Measurements from ENCODE around the gene DNER.
A peak's percentile ranks its signal among the peaks of the same experiment; 100 is the strongest.

DNER gene

DNA sequence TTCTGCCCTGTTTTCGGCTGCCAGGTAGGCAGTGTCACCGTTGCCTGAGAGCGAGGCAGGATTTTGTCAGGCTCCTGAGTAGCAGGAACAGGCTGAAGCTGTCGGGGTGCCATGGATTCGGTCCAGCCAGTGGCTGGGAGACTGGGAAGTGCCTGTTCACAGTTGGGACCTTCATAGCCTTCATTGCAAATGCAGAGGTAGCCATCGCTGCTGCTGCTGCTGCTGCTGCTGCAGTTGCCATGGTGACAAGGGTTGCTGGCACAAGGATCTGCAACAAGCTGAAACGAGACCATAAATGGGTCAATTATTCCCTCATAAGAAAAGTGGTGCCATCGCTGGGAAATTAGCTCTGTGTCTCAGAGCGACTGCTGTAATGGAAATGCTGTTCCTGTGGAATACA, 122.7 kb downstream of the DNER start:
- in situ Hi-C loops (cut with HindIII; ENCODE audit: low pct_ligation_motif_present, low pct_unique_long_range_greater_than_20kb, low sequenced_read_pairs): loop anchor here (25.0 kb wide), 1 partner anchor 179 kb away; no protein-coding TSS in a partner anchor
- no peak for DNase-seq

DNA sequence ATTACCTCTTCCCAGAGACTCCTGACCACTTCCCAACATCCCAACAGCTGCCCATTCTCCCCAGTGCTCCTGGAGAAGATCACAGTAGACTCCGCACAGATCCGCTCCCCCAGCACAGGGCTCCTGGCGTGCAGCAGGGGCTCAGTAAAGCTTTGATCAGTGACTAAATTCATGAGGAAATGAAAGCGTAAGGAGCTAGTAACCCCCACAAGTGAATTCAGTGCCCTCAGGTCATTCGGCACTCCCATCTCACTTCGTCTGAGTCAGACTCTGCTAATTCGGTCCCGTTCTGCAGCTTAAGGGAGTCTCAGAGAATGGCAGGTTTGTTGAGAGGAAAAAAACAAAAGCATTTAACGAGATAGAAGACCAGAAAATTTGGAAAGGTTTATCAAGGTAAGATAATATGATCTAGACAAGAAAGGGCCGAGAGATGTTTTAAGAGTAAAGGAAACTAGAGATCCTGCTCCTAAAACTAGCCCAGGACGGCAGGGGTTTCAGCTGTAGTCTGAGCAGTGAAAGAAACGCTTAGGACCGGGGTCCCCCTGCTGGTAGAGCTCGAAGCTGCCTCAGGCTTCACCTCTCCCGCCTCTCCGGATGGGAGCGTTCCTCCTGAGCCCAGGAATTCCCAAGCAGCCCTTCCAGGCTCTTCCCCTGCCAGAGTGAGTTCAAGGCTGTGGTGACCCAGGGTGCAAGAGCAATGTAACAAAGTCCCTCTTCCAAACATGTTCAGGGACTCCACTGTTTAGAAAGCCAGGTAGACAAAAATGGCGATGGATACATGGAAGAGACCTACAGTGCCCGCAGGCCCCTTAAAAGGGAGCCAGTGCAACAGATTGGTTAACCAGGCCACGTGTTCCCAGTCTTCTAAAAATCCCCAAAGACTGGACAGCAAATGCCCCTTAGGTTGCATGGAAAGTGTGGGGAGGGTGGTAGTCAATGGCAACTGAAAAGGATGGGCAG, 127.3 kb downstream of the DNER start:
- in situ Hi-C loops (cut with HindIII; ENCODE audit: low pct_ligation_motif_present, low pct_unique_long_range_greater_than_20kb, low sequenced_read_pairs): loop anchor here (25.0 kb wide), 1 partner anchor 175 kb away; no protein-coding TSS in a partner anchor
- peak; percentile 79 for DNase-seq

DNA sequence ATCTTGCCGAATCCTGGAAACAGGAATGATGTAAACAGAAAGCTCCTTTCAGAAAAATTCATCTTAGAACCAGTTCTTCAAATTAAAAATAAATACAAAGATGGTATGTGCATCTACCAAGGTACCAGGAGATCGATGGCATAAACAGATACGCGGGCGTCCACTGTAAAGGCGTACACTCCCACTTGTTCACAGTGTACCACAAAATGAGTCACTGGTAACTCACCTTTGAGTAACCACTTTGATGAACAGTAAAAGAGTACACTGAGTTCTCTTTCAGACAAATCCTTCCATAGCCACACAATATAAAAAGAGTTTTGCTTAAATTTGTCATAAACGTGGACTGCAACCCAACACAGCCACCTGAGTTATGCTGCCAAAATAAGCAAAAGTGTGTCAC, 128.3 kb downstream of the DNER start:
- in situ Hi-C loops (cut with HindIII; ENCODE audit: low pct_ligation_motif_present, low pct_unique_long_range_greater_than_20kb, low sequenced_read_pairs): loop anchor here (25.0 kb wide), 1 partner anchor 174 kb away; no protein-coding TSS in a partner anchor
- DNase-seq: no peak

DNA sequence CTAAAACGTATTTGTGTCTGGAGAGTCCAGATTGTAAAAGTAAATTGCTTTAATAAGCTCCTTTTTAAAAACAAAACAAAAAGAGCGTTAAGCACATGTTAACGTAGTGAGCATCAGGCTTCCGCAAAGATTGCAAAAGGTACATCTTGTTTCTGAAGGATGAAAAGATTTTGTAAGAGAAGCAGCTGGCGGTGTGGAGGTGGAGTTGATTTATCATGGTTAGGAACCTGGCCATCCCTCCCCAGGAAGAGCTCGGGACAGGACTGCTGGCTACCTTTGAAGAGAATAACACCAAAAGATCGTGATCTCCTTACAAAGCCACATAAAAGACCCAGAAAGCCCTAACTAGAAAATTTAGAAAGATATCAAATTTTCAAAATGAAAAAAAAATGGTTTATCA, 132.2 kb downstream of the DNER start:
- in situ Hi-C loops (cut with HindIII; ENCODE audit: low pct_ligation_motif_present, low pct_unique_long_range_greater_than_20kb, low sequenced_read_pairs): loop anchor here (25.0 kb wide), 1 partner anchor 170 kb away; no protein-coding TSS in a partner anchor
- DNase-seq: no peak

DNA sequence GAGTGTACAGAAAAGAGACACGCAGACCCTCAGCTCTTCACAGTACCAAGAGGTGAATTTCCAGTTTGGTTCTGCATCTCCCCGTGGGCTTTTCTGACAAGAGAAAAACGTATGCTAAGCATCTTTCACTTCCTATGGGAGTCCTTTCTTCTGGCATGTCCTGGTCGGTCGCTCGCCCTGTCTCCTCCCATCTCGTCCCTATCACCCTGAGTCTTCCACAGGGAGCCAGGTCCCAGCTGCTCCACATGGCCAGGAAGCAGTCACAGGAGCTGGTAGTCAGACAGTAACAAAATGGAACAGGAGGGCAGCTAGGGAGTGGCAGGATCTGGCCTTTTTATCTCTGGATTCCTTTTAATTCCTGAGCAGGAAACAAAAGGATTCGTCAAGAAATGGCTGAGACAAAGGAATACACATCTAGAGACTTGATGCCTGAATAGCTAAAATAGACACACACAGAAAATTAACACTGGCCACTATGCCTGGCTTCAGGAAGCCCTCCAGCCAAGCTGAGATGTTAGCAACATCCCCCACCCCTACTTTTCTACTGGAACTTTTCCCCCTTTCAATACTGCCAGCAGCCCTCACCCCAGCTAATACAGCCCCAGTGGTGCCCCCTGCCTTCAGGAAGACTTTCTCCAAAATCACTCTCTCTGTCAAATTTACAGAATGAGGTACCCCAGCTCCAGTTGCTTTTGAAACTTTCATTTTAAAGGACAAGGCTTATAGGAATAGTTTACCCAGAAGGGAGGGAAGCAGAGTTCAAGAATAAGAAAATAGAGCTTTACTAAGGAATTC, 136.1 kb downstream of the DNER start:
- in situ Hi-C loops (cut with HindIII; ENCODE audit: low pct_ligation_motif_present, low pct_unique_long_range_greater_than_20kb, low sequenced_read_pairs): loop anchor here (25.0 kb wide), 1 partner anchor 166 kb away; no protein-coding TSS in a partner anchor
- DNase-seq: no peak

DNA sequence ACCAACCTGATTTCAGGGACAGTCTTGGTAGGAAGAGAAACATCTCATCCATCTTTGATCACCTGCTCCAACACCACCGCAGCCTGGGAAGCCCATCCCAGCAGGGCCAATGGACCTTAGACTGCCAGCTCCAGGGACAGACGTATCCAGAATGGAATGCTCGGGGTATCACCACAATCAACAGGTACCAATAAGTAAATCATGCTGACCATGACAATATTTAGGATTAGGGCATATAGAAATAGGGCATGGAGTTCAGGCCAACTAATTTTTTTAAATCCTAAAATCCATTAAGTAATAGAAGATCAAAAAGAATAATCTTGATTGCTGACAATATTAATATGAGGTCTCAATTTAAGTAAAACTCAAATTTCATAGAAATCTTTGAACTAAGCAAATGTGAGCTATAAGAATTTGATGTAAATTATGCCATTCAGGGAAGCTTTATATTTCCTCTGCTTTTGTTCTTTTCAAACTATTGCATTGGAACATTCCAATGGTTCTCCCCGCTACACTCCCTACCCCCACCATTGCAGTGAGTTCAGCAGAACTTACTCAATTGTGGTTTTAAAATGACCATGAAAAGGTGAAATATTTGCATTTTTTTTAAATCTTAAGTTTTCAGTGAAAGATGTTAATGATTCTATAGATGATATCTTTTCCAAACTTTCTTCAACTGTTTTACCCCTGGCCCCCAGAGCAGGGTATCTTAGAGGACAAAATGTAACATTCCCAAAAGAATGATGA, 138.6 kb downstream of the DNER start:
- DNase-seq: no peak
- in situ Hi-C loops (cut with HindIII; ENCODE audit: low pct_ligation_motif_present, low pct_unique_long_range_greater_than_20kb, low sequenced_read_pairs): loop anchor here (25.0 kb wide), 1 partner anchor 163 kb away; no protein-coding TSS in a partner anchor

DNA sequence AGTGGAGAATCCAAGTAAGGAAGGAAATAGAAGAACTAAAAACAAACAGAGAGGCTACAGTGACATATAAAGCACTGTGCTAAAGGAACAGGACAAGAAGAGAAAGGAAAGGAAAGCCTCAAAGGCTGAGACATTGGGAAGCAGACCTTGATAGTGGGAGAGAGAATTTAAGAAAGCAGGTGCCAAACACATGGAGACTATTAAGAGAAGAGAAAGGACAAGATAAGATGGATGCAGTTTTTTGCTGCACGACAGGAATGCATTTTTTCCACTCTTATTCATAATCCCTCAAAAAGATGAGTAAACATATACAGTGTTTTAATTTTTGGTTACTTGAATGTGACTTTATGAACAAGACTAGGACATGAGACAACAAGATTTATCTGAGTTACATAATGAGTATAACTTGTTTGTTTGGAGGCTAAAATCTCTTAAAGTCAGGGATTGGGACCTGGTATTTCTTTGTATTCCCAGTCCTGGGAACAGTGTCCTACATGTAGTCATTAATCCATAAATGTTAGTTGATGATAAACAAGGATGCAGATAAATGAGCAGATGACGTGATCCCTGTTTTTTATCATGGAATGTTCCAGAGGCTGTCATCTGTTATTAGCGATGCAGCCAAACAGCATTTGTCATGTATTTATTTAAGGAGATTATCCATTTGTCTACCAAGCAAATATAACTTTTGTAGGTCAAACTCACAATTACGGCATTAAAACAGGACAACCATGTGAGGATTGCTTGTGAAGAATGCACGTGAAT, 141.7 kb downstream of the DNER start:
- in situ Hi-C loops (cut with HindIII; ENCODE audit: low pct_ligation_motif_present, low pct_unique_long_range_greater_than_20kb, low sequenced_read_pairs): no loop called here

DNA sequence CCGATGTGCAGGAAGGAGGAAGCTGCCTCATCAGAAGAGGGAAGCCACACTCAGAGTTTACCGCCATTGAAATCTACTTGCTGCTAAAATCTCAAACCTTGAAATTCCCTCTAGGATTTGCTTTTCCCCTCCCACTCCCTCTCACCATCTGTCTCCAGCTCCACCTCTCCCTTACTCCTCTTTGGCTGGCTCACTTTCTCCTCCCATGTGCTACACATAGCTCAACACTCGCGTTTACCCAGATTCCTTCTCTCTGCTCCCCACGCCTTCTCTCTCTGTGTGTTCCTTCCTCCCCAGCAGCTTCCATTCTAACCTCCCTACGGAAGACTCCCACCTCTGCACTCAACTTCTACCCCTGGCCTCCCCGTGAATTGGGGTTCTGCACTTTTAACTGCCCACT, 143.1 kb downstream of the DNER start:
- in situ Hi-C loops (cut with HindIII; ENCODE audit: low pct_ligation_motif_present, low pct_unique_long_range_greater_than_20kb, low sequenced_read_pairs): no loop called here
- no peak for DNase-seq

More for the DNA sequence above, 141.7 kb downstream of the DNER start:
- no peak for DNase-seq

DNA sequence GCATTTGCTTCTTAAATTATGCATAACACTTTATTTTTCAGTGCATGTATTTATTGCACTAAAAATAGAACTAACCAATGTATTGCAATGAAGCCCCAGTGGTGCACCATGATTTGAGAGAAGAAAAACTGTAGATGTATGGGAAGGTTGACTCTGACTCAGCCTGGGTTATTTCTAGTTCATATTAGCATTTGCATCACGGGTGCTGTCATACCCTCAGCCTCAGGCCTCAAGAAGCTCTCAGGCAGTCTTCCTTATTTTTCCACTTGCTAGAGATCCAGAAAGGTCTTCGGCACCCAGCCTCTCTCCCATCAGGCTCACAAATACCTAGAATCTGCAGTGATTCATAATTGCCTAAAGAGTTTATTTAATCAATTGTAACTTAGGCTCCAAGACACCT, 148.0 kb downstream of the DNER start:
- in situ Hi-C loops (cut with HindIII; ENCODE audit: low pct_ligation_motif_present, low pct_unique_long_range_greater_than_20kb, low sequenced_read_pairs): no loop called here
- DNase-seq: no peak

DNA sequence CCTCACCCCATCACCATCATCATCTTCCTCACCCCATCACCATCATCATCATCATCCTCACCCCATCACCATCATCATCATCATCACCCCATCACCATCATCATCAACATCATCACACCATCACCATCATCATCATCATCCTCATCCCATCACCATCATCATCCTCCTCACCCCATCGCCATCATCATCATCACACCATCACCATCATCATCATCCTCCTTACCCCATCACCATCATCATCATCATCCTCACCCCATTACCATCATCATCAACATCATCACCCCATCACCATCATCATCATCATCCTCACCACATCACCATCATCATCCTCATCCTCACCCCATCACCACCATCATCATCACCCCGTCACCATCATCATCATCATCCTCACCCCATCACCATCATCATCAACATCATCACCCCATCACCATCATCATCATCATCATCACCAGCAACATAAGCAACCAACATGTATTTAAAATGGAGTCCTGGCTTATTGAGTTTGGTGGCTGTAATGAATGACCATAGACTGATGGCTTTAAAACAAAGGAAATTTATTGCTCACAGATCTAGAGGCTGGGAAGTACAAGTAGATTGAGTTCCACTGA, 150.0 kb downstream of the DNER start:
- DNase-seq: no peak
- in situ Hi-C loops (cut with HindIII; ENCODE audit: low pct_ligation_motif_present, low pct_unique_long_range_greater_than_20kb, low sequenced_read_pairs): no loop called here

DNA sequence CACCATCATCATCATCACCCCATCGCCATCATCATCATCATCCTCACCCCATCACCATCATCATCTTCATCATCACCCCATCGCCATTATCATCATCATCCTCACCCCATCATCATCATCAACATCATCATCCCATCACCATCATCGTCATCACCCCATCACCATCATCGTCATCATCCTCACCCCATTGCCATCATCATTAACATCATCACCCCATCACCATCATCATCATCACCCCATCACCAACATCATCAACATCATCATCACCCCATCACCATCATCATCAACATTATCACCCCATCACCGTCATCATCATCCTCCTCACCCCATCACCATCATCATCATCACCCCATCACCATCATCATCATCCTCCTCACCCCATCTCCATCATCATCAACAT, 151.0 kb downstream of the DNER start:
- no peak for DNase-seq
- in situ Hi-C loops (cut with HindIII; ENCODE audit: low pct_ligation_motif_present, low pct_unique_long_range_greater_than_20kb, low sequenced_read_pairs): no loop called here

DNA sequence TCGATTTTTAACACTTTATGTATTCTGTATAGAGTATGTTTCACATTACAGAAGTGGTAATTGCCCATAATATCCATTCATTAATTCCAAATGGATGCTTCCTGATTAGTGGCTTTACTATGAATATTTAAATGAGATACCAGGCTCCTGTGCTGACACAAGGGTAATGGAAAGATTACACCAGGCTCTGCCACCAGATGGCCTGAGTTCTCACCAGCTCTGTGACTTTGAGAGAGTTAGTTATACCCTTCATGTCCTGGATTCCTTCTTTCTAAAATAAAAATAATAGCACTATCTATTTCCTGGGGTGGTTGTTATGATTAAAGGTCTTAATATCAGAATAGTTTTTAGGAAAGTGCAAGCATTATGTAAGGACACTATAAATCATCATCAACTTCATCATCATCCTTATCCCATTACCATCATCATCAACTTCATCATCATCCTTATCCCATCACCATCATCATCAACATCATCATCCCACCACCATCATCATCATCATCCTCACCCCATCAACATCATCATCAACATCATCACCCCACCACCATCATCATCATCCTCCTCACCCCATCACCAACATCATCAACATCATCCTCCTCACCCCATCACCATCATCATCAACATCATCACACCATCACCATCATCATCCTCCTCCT, 151.8 kb downstream of the DNER start:
- in situ Hi-C loops (cut with HindIII; ENCODE audit: low pct_ligation_motif_present, low pct_unique_long_range_greater_than_20kb, low sequenced_read_pairs): no loop called here
- no peak for DNase-seq

DNA sequence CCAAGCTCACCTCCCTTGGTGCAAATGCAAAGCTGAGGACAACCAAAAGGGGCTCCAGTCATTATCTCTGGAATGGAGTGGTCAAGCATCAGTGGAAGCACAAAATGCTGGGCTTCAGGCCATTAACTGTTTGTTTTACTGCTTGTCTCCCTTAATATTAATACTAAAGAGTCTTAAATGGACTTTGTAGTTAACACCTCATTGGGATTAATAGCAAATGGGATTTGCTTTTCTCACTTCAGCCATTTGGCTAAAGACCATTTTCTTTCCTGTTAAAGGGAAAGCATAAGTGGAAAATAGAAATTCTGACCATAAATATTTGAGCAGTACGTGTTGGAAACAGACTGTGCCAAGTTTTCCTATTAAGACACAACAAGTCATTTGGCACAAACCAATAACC, 154.4 kb downstream of the DNER start:
- no peak for DNase-seq
- in situ Hi-C loops (cut with HindIII; ENCODE audit: low pct_ligation_motif_present, low pct_unique_long_range_greater_than_20kb, low sequenced_read_pairs): no loop called here

DNA sequence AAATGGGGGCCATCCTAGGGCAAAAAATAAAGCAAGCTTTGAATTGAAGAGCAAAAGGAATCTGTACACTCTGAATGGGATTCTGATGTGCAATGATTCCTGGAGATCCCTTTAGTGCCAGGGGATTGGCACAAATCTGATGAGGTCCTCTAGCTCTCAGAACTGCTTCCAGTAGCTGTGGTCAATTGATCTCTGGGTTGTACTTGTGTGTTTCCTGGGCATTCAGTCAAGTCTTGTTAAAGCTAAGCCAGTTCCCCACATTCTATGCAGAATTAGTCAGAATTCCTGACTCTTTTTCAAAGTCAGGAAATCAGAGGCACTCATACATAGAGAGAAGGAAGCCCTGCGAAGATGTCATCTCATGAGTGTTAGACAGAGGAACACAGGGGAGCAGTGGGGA, 161.3 kb downstream of the DNER start:
- in situ Hi-C loops (cut with HindIII; ENCODE audit: low pct_ligation_motif_present, low pct_unique_long_range_greater_than_20kb, low sequenced_read_pairs): no loop called here
- DNase-seq: no peak

DNA sequence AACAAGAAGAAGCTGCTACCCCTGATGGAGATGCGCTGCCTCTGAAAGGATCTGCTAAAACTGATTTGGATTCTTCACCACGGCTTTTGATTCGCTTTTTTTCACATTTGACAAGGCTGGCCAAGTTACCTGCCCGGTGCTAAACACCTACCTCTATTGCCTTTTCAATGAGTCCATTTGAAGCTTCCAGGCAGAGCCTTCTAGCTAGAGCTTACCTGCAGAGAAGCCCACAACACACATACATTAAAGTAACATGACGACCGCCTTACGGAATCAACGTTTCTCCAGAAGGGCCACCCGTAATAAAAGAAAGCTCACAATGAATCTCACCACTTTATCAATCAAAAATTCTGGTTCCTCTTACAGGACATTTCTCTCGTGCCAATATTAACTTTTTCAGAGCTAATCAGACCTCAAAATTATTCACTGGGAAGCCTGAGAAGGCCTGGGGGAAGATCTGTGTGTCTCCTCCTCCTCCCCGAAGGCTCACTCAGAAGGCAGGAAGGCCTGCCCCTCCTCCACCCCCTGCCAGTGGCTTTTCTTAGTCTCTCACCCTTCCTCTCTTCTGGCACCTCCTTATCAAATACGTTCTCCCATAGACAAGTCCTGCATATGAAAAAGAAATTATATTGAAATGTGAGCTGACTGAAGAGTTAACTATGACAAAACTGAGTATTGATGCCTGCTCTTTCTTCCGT, 171.0 kb downstream of the DNER start:
- in situ Hi-C loops (cut with HindIII; ENCODE audit: low pct_ligation_motif_present, low pct_unique_long_range_greater_than_20kb, low sequenced_read_pairs): no loop called here

DNA sequence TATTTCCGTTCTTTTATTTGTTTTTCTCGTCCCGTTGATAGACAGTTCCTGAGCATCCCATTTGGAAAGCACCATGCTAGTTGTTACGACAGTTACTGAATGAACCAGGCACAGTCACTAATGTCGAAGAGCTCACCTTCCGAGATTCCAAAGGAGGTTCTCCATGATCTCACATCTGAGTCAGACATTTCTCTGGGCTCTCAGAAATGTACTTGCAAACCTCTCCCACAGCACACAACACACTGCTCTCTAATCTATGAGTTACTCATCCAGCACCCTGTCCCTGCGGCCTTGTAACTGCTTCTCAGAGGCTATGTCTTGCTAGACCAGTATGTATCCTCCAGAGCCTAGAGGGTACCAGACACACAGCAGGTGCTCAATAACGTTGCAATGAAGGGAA, 174.7 kb downstream of the DNER start:
- no peak for DNase-seq

More for the DNA sequence above, 171.0 kb downstream of the DNER start:
- DNase-seq: no peak

More for the DNA sequence above, 174.7 kb downstream of the DNER start:
- in situ Hi-C loops (cut with HindIII; ENCODE audit: low pct_ligation_motif_present, low pct_unique_long_range_greater_than_20kb, low sequenced_read_pairs): no loop called here

All from ACHN (cell line).